SH-SY5Y (cell line): ENCODE results near the gene FRMD8.

ENCODE experiments used
- GATA2 ChIP-seq: IDR thresholded peaks from 2 replicates; pipeline ENCODE4 v1.6.1; 2011; ENCODE audit warnings: mild to moderate bottlenecking, low read depth, low read length
- GATA3 ChIP-seq: IDR thresholded peaks from 2 replicates; pipeline ENCODE4 v1.6.1; 2011; ENCODE audit warnings: low read depth, mild to moderate bottlenecking, low read length, moderate library complexity

DNA sequence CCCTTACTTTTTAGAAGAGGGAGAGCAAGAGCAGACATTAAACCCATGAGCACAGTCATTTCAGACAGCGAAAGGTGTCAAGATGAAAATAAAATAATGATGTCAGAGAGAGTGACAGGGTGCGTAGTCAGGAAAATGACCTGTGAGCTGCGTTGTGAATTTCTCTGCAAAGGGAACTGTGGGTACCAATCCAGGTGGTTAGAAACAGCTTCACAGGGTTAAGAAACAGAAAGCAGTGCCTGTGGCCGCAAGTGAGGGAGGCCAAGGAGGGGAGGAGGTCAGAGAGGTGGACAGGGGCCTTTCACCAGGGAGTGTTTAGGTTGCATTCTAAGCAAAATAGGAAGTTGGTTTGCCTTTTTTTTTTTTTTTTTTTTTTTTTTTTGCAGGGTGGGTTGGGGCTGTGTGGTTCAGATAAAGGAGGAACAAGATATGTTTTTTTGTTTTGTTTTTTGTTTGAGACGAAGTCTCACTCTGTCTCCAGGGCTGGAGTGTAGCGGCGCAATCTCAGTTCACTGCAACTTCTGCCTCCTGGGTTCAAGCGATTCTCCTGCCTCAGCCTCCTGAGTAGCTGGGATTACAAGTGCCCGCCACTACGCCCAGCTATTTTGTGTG lies 24.0 kb upstream of the FRMD8 start:
- no peak for TF ChIP-seq GATA2
- TF ChIP-seq GATA3 = no peak
